Measurements from ENCODE around the gene SYNGR1. TPM values are rescaled to one million over a fixed set of nuclear protein-coding genes. Genes with fewer than 3 reads are reported as not detected.

Gene SYNGR1
- total RNA-seq, 1 donor from 2014 or later: 11.0 TPM

- H3K4me1 Mint-ChIP-seq: peaks cover 13% of the 10 kb centered on the region
- Histone ChIP-seq H3K9me3 (ENCODE audit: low read depth) (no peaks in the 10 kb centered on the region), H3K79me2 (ENCODE audit: low read depth) (no peaks in the 10 kb centered on the region), H3K4me2 (no peak overlapping the region), H3K27ac (no peak overlapping the region), H3K36me3 (no peaks in the 10 kb centered on the region), H4K20me1 (ENCODE audit: low read depth) (no peaks in the 10 kb centered on the region), H3F3A (ENCODE audit: low read depth) (peaks cover 5% of the 10 kb centered on the region), H3K4me1 (peaks cover 8% of the 10 kb centered on the region), H3K27me3 (no peaks in the 10 kb centered on the region), H3K9ac (no peak overlapping the region), H2AFZ (replicated peaks) (no peak overlapping the region), H3K4me3 (no peak overlapping the region)
- DNase-seq (ENCODE audit: low spot score): no peak
- no peak overlapping the region for H3K4me3 Mint-ChIP-seq
- no peak overlapping the region for H3K27ac Mint-ChIP-seq
- H3K9me3 Mint-ChIP-seq: no peaks in the 10 kb centered on the region
- H3K27me3 Mint-ChIP-seq (ENCODE audit: insufficient read depth, low read depth): peaks cover 2% of the 10 kb centered on the region
- H3K36me3 Mint-ChIP-seq: no peaks in the 10 kb centered on the region
- TF ChIP-seq CTCF (IDR thresholded peaks at IDR 0.05) (no peak), EZH2 (IDR thresholded peaks at IDR 0.05) (no peak), EZH2phosphoT487 (IDR thresholded peaks at IDR 0.05) (no peak)
Measured at GRCh38 chr22:39434243-39434653, 84.5 kb downstream of the SYNGR1 start.

- Mint-ChIP-seq H3K4me3 (no peak overlapping the region), H3K27me3 (ENCODE audit: insufficient read depth, low read depth) (peaks cover 2% of the 10 kb centered on the region), H3K4me1 (peaks cover 12% of the 10 kb centered on the region), H3K27ac (no peak overlapping the region), H3K36me3 (no peaks in the 10 kb centered on the region), H3K9me3 (no peaks in the 10 kb centered on the region)
- Histone ChIP-seq H3K4me3 (no peak overlapping the region), H3K36me3 (no peaks in the 10 kb centered on the region), H3K79me2 (ENCODE audit: low read depth) (no peaks in the 10 kb centered on the region), H3K4me2 (no peak overlapping the region), H3K9me3 (ENCODE audit: low read depth) (no peaks in the 10 kb centered on the region), H3K4me1 (peaks cover 8% of the 10 kb centered on the region), H2AFZ (replicated peaks) (no peak overlapping the region), H3K27me3 (no peaks in the 10 kb centered on the region), H3F3A (ENCODE audit: low read depth) (peaks cover 5% of the 10 kb centered on the region), H3K9ac (no peak overlapping the region), H3K27ac (no peak overlapping the region), H4K20me1 (ENCODE audit: low read depth) (no peaks in the 10 kb centered on the region)
- no peak for TF ChIP-seq CTCF (IDR thresholded peaks at IDR 0.05)
- no peak for TF ChIP-seq EZH2 (IDR thresholded peaks at IDR 0.05)
- TF ChIP-seq EZH2phosphoT487 (IDR thresholded peaks at IDR 0.05): no peak
- no peak for DNase-seq (ENCODE audit: low spot score)
Measured at GRCh38 chr22:39434721-39435120, 84.9 kb downstream of the SYNGR1 start.

Small RNA genes lying within 50 kb of the gene (small RNA-seq; reads per million reads assigned to genes)
- not detected for gene SNORD43
- gene SNORD83A: 13,495 reads per million, percentile 100 among the genes with 10 or more reads in this experiment
- not detected for gene SNORD83B

Other genes starting within 250 kb of the SYNGR1 start
- 0.71 and 7.7 TPM in 2 replicates for gene CBX7, start 197.3 kb upstream of the SYNGR1 start, total RNA-seq (ENCODE audit: low replicate concordance)
- 0.15 and 0.65 TPM in 2 replicates for gene PDGFB, start 105.0 kb upstream of the SYNGR1 start, total RNA-seq (ENCODE audit: low replicate concordance)
- gene RPL3, start 30.4 kb upstream of the SYNGR1 start, total RNA-seq (ENCODE audit: low replicate concordance): 3,021 and 4,709 TPM in 2 replicates
- 15.8 and 28.7 TPM in 2 replicates for gene TAB1, start 49.8 kb downstream of the SYNGR1 start, total RNA-seq (ENCODE audit: low replicate concordance)
- gene MGAT3, start 107.0 kb downstream of the SYNGR1 start, total RNA-seq (ENCODE audit: low replicate concordance): 7.5 and 18.5 TPM in 2 replicates
- gene MIEF1, start 152.3 kb downstream of the SYNGR1 start, total RNA-seq (ENCODE audit: low replicate concordance): 22.0 and 32.7 TPM in 2 replicates
- gene ATF4, start 170.6 kb downstream of the SYNGR1 start, total RNA-seq (ENCODE audit: low replicate concordance): 189 and 230 TPM in 2 replicates
- 27.7 and 68.3 TPM in 2 replicates for gene RPS19BP1, start 182.8 kb downstream of the SYNGR1 start, total RNA-seq (ENCODE audit: low replicate concordance)
- 0.11 and 0.22 TPM in 2 replicates for gene CACNA1I, start 220.8 kb downstream of the SYNGR1 start, total RNA-seq (ENCODE audit: low replicate concordance)